ENCODE measurements around the gene SRPK1. TPM values are rescaled to one million over a fixed set of nuclear protein-coding genes. Genes with fewer than 3 reads are reported as not detected.

SRPK1 gene
- total and polyA plus RNA-seq, 10 of the 15 experiments (the other 5 are each of a cell fraction or from before 2014, with no cell fraction given): 47.4 to 112 (median 85.8) TPM

DNA sequence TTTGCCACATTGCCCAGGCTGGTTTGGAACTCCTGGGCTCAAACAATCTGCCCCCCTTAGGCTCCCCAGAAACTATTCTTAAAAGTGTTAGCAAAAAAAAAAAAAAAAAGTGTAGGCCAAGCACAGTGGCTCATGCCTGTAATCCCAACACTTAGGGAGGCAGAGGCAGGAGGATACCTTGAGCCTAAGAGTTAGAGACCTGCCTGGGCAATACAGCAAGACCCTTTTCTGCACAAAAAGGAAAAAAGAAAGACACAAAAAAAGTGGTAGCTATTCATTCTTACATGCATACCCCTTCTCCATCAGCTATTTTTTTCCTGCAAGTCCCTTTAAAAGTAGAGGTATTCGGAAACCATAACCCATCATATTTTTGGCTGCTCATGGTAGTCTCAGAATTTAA lies 3.2 kb upstream of the SRPK1 start:
- no peaks in the 10 kb centered on the region for H4K20me1 ChIP-seq (ENCODE audit: control insufficient read depth, insufficient read depth)
- CTCF ChIA-PET: interaction anchor here (1.5 kb wide), 1 partner anchor 12 kb away, joined by 6 read pairs; no protein-coding TSS in a partner anchor
- no peak for TF ChIP-seq MTA2 (IDR thresholded peaks at IDR 0.05; ENCODE audit: low read depth)
- no peak for TF ChIP-seq RAD21 (IDR thresholded peaks at IDR 0.05; ENCODE audit: insufficient read depth, low read depth, low read length)
- no peak for TF ChIP-seq SIN3A (IDR thresholded peaks at IDR 0.05; ENCODE audit: low read depth, low read length)
- TF ChIP-seq MLLT1 (IDR thresholded peaks at IDR 0.05): no peak
- TF ChIP-seq BHLHE40 (IDR thresholded peaks at IDR 0.05; ENCODE audit: borderline replicate concordance in 1 of 2, low read depth in 2 of 2, low read length in 1 of 2): no peak
- no peak for TF ChIP-seq RCOR1 (conservative IDR thresholded peaks at IDR 0.05; ENCODE audit: low read depth, low read length)
- TF ChIP-seq YY1 (IDR thresholded peaks at IDR 0.05; ENCODE audit: low read depth, low read length): no peak
- no peak for TF ChIP-seq CHD1 (IDR thresholded peaks at IDR 0.05; ENCODE audit: low read depth, low read length)
- TF ChIP-seq NBN (IDR thresholded peaks at IDR 0.05): no peak
- no peak for TF ChIP-seq EGR1 (IDR thresholded peaks at IDR 0.05; ENCODE audit: borderline replicate concordance in 1 of 2, low read depth in 2 of 2, low read length in 2 of 2)
- no peak for TF ChIP-seq RB1 (IDR thresholded peaks at IDR 0.05; ENCODE audit: borderline replicate concordance)
- no peak for TF ChIP-seq ATF2 (IDR thresholded peaks at IDR 0.05; ENCODE audit: low read length)
- no peak for TF ChIP-seq ZZZ3 (IDR thresholded peaks at IDR 0.05; ENCODE audit: control insufficient read depth, insufficient read length, low read depth)
- no peak for TF ChIP-seq IKZF2 (IDR thresholded peaks at IDR 0.05)
- TF ChIP-seq RBBP5 (conservative IDR thresholded peaks at IDR 0.05): no peak
- no peak for TF ChIP-seq KLF5 (IDR thresholded peaks at IDR 0.05; ENCODE audit: partially characterized antibody)
- TF ChIP-seq CBX3 (IDR thresholded peaks at IDR 0.05; ENCODE audit: borderline replicate concordance, low read depth): no peak
- no peak for TF ChIP-seq USF2 (IDR thresholded peaks at IDR 0.05; ENCODE audit: borderline replicate concordance, low read depth, low read length)
- TF ChIP-seq ZNF217 (IDR thresholded peaks at IDR 0.05): no peak
- TF ChIP-seq TBL1XR1 (IDR thresholded peaks at IDR 0.05; ENCODE audit: low read depth, low read length): no peak
- in situ Hi-C loops (cut with MboI) (no loop called here), intact Hi-C loops (cut with micrococcal nuclease; ENCODE audit: unreplicated experiment) (no loop called here)
- no peak overlapping the region for H3K4me2 ChIP-seq (ENCODE audit: control insufficient read depth, insufficient read depth)
- no peak overlapping the region for H3K27ac ChIP-seq (ENCODE audit: control insufficient read depth, insufficient read depth)
- H3K79me2 ChIP-seq (ENCODE audit: control insufficient read depth, insufficient read depth, low read length): peaks cover 21% of the 10 kb centered on the region
- no peak overlapping the region for H3K4me3 ChIP-seq
- RAD21 ChIA-PET (ENCODE audit: unreplicated experiment): no interaction called here
- FAIRE-seq (no peak), DNase-seq (ENCODE audit: low read depth, low spot score) (no peak), ATAC-seq (no peak)
- SMC1A ChIA-PET (ENCODE audit: uncharacterized antibody, unreplicated experiment): interaction anchor here (1.0 kb wide), 1 partner anchor 19 kb away, joined by 3 read pairs; no protein-coding TSS in a partner anchor
- no peaks in the 10 kb centered on the region for H3K36me3 ChIP-seq (ENCODE audit: control insufficient read depth in 2 of 2, insufficient read depth in 2 of 2, low read length in 1 of 2)
- no peaks in the 10 kb centered on the region for H3K27me3 ChIP-seq (replicated peaks in 1 of 2; ENCODE audit: control insufficient read depth in 2 of 2, insufficient read depth in 2 of 2, low read length in 1 of 2)
- no peak overlapping the region for H2AFZ ChIP-seq (ENCODE audit: control insufficient read depth, low read depth, low read length)
- 96% methylated on average over 1 of the region's 1 CpG for WGBS (ENCODE audit: insufficient coverage, insufficient replicate concordance, low lambda C conversion rate, missing lambda C conversion rate)
- POLR2A ChIA-PET: interaction anchor here (0.7 to 1.8 kb wide), 3 partner anchors 19 to 855 kb away, joined by 3 to 4 read pairs (median 3); no protein-coding TSS in a partner anchor
- H3K4me1 ChIP-seq (ENCODE audit: control insufficient read depth, insufficient read depth, low read length): no peaks in the 10 kb centered on the region
- H3K9ac ChIP-seq (ENCODE audit: control insufficient read depth, insufficient read depth, low read length): no peak overlapping the region
- H3K9me3 ChIP-seq (replicated peaks; ENCODE audit: control insufficient read depth, insufficient read depth, low read length): no peaks in the 10 kb centered on the region
- no TSS peak for BruUV-seq (replicated peaks)
